Endodermal cell (in vitro differentiated cells): ENCODE measurements around the gene CCDC152. TPM values are rescaled to one million over a fixed set of nuclear protein-coding genes. Genes with fewer than 3 reads are reported as not detected.

Experiments used
- DNase-seq: peaks from one replicate; pipeline ENCODE4 v3.0.0-alpha.2; 2017
- H3K27ac ChIP-seq: 2 replicates; pipeline ENCODE4 v1.5.1; 2013; ENCODE audit warnings: mild to moderate bottlenecking, low read depth, low read length, moderate library complexity
- H3K27me3 ChIP-seq: 2 replicates; pipeline ENCODE4 v1.6.1; 2013; ENCODE audit warnings: mild to moderate bottlenecking, low read length, moderate library complexity; ENCODE audit not compliant: insufficient read depth, control insufficient read depth, poor library complexity, severe bottlenecking
- H3K36me3 ChIP-seq: 2 replicates; pipeline ENCODE4 v1.7.0; 2013; ENCODE audit warnings: mild to moderate bottlenecking, low read length, moderate library complexity; ENCODE audit not compliant: control insufficient read depth, insufficient read depth
- H3K4me1 ChIP-seq: one replicate; pipeline ENCODE4 v1.7.0; 2013; ENCODE audit warnings: low read length; ENCODE audit not compliant: control insufficient read depth, insufficient read depth
- H3K4me3 ChIP-seq: 2 replicates; pipeline ENCODE4 v1.5.1; 2013; ENCODE audit warnings: mild to moderate bottlenecking, low read length, moderate library complexity
- H3K9ac ChIP-seq: 2 replicates; pipeline ENCODE4 v1.6.1; 2013; ENCODE audit warnings: mild to moderate bottlenecking, low read length, moderate library complexity; ENCODE audit not compliant: poor library complexity, severe bottlenecking; ENCODE audit errors: extremely low read depth
- H3K9me3 ChIP-seq: 2 replicates; pipeline ENCODE4 v1.6.1; 2013; ENCODE audit warnings: mild to moderate bottlenecking, low read length, moderate library complexity; ENCODE audit not compliant: control insufficient read depth
- H3K27ac Mint-ChIP-seq: 2 replicates; pipeline ENCODE4 v1.8.0; 2020; ENCODE audit warnings: mixed read lengths
- H3K27me3 Mint-ChIP-seq: 2 replicates; pipeline ENCODE4 v1.8.0; 2021; ENCODE audit warnings: mild to moderate bottlenecking, mixed read lengths; ENCODE audit not compliant: insufficient read depth
- H3K36me3 Mint-ChIP-seq: 2 replicates; pipeline ENCODE4 v1.8.0; 2020; ENCODE audit warnings: low read depth, mixed read lengths
- H3K4me1 Mint-ChIP-seq: 2 replicates; pipeline ENCODE4 v1.8.0; 2020; ENCODE audit warnings: mixed read lengths
- H3K4me3 Mint-ChIP-seq: 2 replicates; pipeline ENCODE4 v1.8.0; 2020; ENCODE audit warnings: mild to moderate bottlenecking, moderate library complexity, mixed read lengths
- H3K9me3 Mint-ChIP-seq: 2 replicates; pipeline ENCODE4 v1.8.0; 2020; ENCODE audit warnings: mild to moderate bottlenecking, mixed read lengths
- WGBS, 2 experiments: methylation state at CpG; one replicate each; pipeline versions ENCODE4 v1.1.5 to v1.1.7; 2013; ENCODE audit warnings: missing lambda C conversion rate in 2 of 2, mixed read lengths in 1 of 2; ENCODE audit not compliant: insufficient coverage in 1 of 2, insufficient read length in 1 of 2; 5-methylcytosine and 5-hydroxymethylcytosine counted together
- total RNA-seq, 2 donors: library from RNA; stranded (reverse); fragmentation: NEBNext Ultra II Directional in 1 of 2; extraction: Animal tissue kit (Norgen Biotek cat#: 25700) in 1 of 2; gene quantifications; 2 replicates in 1 of 2; 3 replicates in 1 of 2; pipeline ENCODE4 v1.2.1, GENCODE V29; 2021
- TF ChIP-seq, protein P1 (sequence below): fragments of 200-600 bp; sonication (generic); conservative IDR thresholded peaks from 2 replicates; pipeline ENCODE4 v1.5.0; 2021; ENCODE audit warnings: antibody characterized with exemption, mild to moderate bottlenecking

CCDC152 gene
- total RNA-seq, 2 donors from 2014 or later, result 4.7 to 13.9 TPM

DNA sequence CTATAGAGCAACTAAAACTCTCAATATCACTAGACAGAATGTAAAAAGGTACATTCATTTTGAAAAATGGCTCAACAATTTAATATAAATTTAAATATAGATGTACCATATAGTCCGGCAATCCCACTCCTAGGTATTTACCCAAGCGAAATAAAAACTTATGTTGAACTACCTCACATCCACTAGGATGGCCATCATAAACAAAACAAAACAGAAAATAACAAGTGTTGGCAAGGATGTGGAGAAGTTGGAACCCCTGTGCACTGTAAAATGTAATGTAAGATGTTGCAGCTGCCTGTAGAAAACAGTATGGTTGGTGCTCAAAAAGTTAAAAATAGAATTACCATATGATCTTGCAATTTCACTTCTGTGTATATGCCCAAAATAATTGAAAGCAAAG, 91.9 kb downstream of the CCDC152 start:
- no peak overlapping the region for H3K27ac Mint-ChIP-seq
- H3K4me1 Mint-ChIP-seq, result peaks cover 1% of the 10 kb centered on the region
- H3K9me3 ChIP-seq, result no peaks in the 10 kb centered on the region
- TF ChIP-seq, protein P1, sequence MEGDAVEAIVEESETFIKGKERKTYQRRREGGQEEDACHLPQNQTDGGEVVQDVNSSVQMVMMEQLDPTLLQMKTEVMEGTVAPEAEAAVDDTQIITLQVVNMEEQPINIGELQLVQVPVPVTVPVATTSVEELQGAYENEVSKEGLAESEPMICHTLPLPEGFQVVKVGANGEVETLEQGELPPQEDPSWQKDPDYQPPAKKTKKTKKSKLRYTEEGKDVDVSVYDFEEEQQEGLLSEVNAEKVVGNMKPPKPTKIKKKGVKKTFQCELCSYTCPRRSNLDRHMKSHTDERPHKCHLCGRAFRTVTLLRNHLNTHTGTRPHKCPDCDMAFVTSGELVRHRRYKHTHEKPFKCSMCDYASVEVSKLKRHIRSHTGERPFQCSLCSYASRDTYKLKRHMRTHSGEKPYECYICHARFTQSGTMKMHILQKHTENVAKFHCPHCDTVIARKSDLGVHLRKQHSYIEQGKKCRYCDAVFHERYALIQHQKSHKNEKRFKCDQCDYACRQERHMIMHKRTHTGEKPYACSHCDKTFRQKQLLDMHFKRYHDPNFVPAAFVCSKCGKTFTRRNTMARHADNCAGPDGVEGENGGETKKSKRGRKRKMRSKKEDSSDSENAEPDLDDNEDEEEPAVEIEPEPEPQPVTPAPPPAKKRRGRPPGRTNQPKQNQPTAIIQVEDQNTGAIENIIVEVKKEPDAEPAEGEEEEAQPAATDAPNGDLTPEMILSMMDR, result no peak
- DNase-seq, result no peak
- no peaks in the 10 kb centered on the region for H3K4me1 ChIP-seq
- 100% methylated on average over 2 of the region's 2 CpGs; no CpG with 5 or more reads in 1 of the 2 experiments for WGBS, 2 experiments
- no peaks in the 10 kb centered on the region for H3K27me3 ChIP-seq
- H3K9ac ChIP-seq, result no peak overlapping the region
- H3K27ac ChIP-seq, result no peak overlapping the region
- H3K36me3 Mint-ChIP-seq, result no peaks in the 10 kb centered on the region
- H3K4me3 Mint-ChIP-seq, result no peak overlapping the region
- no peaks in the 10 kb centered on the region for H3K9me3 Mint-ChIP-seq
- no peaks in the 10 kb centered on the region for H3K27me3 Mint-ChIP-seq
- H3K36me3 ChIP-seq, result no peaks in the 10 kb centered on the region
- no peak overlapping the region for H3K4me3 ChIP-seq

- H3K9me3 Mint-ChIP-seq, result no peaks in the 10 kb centered on the region
- Histone ChIP-seq H3K9me3 (no peaks in the 10 kb centered on the region), H3K4me1 (peaks cover 18% of the 10 kb centered on the region), H3K36me3 (no peaks in the 10 kb centered on the region), H3K27me3 (no peaks in the 10 kb centered on the region), H3K27ac (no peak overlapping the region), H3K9ac (no peak overlapping the region), H3K4me3 (no peak overlapping the region)
- TF ChIP-seq, protein P1, result no peak
- no peaks in the 10 kb centered on the region for H3K27me3 Mint-ChIP-seq
- no peak overlapping the region for H3K27ac Mint-ChIP-seq
- no peak for DNase-seq
- peaks cover 6% of the 10 kb centered on the region for H3K4me1 Mint-ChIP-seq
- no peaks in the 10 kb centered on the region for H3K36me3 Mint-ChIP-seq
- WGBS, 2 experiments, result 93 to 96% methylated on average over 4 to 6 of the region's 6 CpGs
- H3K4me3 Mint-ChIP-seq, result no peak overlapping the region
Measured at GRCh38 chr5:42851481-42851880, 94.9 kb downstream of the CCDC152 start.

Other genes starting within 250 kb of the CCDC152 start
- 100 to 1,000 TPM in 1 of 2 donors, 10 to 100 TPM in 1; 79.8 to 121 TPM for gene SELENOP, start 55.1 kb downstream of the CCDC152 start, total RNA-seq